GM18505 (cell line): ENCODE data around the gene LARP4.
"Not testable (repeated sequence)": the region's sequence is repeated elsewhere in the genome, so short reads cannot be mapped to it uniquely, and the experiment has no call there.

Experiments used
- ATAC-seq: cut with Tn5 transposase; IDR thresholded peaks from one replicate; pipeline ENCODE4 v1.9.1; 2021; ENCODE audit not compliant: unreplicated experiment
- POLR2A ChIP-seq: IDR thresholded peaks from 4 replicates; pipeline ENCODE4 v1.6.1; 2011; ENCODE audit warnings: borderline replicate concordance; ENCODE audit not compliant: insufficient read depth, insufficient read length; ENCODE audit errors: extremely low read depth

The LARP4 gene

DNA sequence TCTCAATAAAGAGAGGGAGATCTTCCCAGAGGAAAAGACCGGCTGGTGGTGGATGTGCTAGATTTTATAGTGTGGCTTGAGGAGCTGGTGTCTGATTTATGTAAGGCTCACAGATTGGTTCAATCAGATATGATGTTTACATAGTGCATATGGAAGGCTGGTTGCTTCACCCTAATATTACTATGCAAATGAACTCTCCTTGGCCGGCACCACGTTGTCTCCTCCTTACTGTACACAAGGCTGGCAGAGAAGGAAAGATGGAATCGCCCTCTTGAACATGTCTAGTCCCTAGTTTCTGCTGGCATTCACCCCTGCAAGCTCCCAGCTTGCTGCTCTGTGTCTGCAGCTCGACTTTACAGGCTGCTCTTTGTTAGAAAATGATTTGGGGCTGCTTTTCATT, 13.2 kb upstream of the LARP4 start:
- no peak for ATAC-seq
- no peak for TF ChIP-seq POLR2A

DNA sequence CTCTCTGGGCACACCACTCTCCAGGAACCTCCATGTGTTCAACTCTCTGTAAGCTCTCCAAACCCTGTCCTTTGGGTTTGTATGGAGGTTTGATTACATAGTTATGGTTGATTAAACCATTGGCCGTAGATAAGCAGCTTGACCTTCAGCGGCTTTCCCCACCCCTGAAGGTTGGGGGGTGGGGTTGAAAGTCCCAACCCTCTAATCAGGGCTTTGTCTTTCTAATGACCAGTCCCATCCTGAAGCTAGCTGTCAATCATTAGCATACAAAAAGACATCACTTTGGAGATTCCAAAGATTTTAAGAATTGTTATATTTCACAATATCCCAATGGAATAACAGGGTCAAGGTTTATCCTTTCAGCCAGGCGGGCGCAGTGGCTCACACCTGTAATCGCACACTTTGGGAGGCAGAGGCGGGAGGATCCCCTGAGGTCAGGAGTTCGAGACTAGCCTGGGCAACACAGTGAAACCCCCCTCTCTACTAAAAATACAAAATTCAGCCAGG, 12.7 kb upstream of the LARP4 start:
- TF ChIP-seq POLR2A, result no peak
- ATAC-seq, result no peak

GRCh38 chr12:50388793-50389192, 11.9 kb upstream of the LARP4 start:
- not testable (repeated sequence) for ATAC-seq

GRCh38 chr12:50390316-50390741, 10.4 kb upstream of the LARP4 start:
- TF ChIP-seq POLR2A, result no peak
- ATAC-seq, result no peak

DNA sequence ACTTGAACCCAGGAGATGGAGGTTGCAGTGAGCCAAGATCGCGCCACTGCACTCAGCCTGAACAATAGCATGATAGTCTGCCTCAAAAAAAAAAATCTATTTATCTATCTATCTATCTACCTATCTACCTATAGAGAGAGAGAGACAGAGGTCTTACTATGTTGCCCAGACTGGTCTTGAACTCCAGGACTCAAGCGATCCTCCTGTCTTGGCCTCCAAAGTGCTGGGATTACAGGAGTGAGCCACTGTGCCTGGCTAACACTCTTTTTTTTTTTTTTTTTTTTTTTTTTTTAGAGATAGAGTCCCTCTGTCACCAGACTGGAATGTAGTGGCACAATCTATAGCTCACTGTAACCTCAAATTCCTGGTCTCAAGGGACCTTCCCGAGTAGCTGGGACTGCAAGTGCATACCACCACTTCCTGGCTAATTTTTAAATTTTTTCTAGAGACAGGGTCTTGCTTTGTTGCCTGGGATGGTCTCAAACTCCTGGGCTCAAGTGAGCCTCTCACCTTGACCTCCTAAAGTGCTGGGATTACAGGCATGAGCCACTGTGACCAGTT, 6.1 kb upstream of the LARP4 start:
- TF ChIP-seq POLR2A, result no peak
- ATAC-seq, result no peak

DNA sequence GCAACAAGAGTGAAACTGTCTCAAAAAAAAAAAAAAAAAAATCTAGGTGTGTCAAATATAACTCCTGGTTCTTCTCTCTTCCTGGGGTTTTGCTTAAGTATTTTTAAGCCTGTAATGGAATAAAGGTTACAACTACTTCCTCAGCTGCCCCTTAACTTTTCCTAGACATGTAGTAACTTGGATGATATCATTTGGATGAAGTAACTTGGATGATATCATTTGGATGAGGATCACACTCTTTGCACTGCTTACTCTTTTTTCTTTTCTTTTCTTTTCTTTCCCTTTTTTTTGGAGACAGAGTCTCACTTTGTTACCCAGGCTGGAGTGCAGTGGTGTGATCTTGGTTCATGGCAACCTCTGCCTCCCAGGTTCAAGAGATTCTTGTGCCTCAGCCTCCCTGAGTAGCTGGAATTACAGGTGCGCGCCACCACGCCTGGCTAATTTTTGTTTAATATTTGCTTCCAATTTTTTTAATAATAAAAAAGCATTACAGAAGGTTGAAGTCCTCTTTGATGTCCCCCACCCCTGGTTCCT, 3.5 kb upstream of the LARP4 start:
- no peak for TF ChIP-seq POLR2A
- ATAC-seq, result no peak

GRCh38 chr12:50398931-50399330, 1.8 kb upstream of the LARP4 start:
- ATAC-seq, result no peak
- TF ChIP-seq POLR2A, result no peak

- ATAC-seq, result no peak
- no peak for TF ChIP-seq POLR2A
These were observed 514 bp upstream of the LARP4 start for GRCh38 chr12:50400104-50400637.

DNA sequence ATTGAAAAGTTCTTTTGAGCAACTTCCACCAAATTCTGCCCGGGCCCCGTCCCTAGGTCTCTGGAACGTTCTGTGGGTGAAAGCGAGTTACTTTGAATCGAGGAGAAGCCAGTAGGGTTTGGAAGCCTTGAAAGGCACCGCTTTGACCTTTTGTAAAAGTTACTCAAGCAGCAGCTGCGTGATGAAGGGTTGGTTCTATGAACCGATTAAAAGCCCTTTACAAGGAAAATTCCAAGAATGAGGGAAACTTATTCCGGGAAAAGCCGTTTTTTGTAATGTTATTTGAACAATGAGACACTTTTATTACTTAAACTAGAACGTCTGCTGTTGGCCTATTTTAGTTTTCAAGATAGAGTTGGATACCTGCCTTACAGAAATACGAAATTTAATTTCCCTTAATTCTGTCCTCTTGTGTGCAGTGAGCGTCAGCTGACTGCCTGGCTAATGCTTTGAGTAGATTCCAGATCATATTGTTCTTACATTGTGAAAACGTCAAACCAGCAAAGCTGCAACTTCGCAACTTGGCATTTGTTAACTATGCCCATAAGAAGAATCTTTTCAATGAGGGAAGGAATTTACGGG, 906 bp downstream of the LARP4 start:
- TF ChIP-seq POLR2A, result no peak
- no peak for ATAC-seq

DNA sequence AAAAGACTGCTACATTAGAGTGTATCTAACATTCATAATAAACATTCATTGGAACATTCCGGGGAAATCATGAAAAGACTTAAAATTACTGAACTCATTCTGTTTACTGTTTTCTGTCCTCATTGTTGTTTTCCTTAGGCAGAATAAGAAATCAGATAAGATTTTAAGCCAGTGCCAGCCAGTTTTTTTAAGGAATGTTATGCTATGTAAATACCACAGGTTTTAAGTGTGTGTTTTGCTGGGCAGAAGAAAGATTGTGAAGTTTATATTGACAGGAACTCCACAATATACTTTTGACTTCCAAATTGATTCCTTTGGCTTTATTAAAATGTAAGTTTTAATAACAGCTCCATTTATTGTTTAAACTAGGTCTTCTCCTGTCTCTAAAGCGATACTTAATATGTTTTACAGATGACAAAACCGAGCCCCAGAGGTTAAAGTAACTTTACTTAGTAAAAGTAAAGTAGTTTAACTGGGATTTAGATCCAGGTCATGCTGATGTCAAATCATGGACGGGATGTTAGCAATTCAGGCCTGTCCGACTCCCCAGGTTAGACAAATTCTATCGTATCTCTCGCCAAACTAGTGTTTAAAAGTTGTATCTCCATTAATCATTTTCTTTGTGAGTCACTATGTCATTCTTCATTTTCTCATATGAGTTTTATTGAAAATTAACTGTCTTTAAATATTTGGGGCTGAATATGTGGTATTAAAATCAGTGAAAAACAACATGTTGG, 1.7 kb downstream of the LARP4 start:
- ATAC-seq, result no peak
- TF ChIP-seq POLR2A, result no peak

GRCh38 chr12:50403001-50403440, 2.3 kb downstream of the LARP4 start:
- ATAC-seq, result no peak
- TF ChIP-seq POLR2A, result no peak

- no peak for ATAC-seq
- no peak for TF ChIP-seq POLR2A
These were observed 3.6 kb downstream of the LARP4 start for GRCh38 chr12:50404307-50404706.

- no peak for ATAC-seq
- no peak for TF ChIP-seq POLR2A
These were observed 10.5 kb downstream of the LARP4 start for GRCh38 chr12:50411051-50411660.
